ENCODE data around the gene VWA3A. TPM values are rescaled to one million over a fixed set of nuclear protein-coding genes. Genes with fewer than 3 reads are reported as not detected.
A peak's percentile ranks its signal among the peaks of the same experiment; 100 is the strongest.
"Not testable (repeated sequence)": the region's sequence is repeated elsewhere in the genome, so short reads cannot be mapped to it uniquely, and the experiment has no call there.

Gene VWA3A
- total RNA-seq, 1 donor from 2014 or later, result 0.10 TPM

DNA sequence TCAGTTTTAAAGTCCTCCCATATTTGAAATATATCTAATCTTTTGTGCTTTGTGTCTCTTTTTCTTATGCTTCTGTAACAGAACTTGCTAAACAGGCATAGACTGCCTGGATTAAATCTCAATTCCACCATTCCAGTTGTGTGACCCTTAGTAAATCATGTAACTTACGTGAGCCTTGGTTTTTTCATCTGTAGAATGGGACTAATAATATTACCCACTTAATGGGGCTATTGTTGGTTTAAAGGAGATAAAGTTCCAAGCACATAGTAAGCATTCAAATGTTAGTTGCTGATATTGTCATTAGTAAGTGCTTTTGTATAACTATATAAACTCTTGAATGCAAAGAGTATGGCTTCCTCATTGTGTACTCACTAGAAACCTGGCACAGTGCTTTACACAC is 5.9 kb upstream of the VWA3A start:
- no peak for DNase-seq (ENCODE audit: low read depth)

- DNase-seq (ENCODE audit: low read depth), result no peak
Measured at GRCh38 chr16:22088642-22089041, 3.7 kb upstream of the VWA3A start.

- no peak for DNase-seq (ENCODE audit: low read depth)
Measured at GRCh38 chr16:22089910-22090309, 2.4 kb upstream of the VWA3A start.

GRCh38 chr16:22091721-22092120 is 620 bp upstream of the VWA3A start:
- peak; percentile 13 for DNase-seq (ENCODE audit: low read depth)

DNA sequence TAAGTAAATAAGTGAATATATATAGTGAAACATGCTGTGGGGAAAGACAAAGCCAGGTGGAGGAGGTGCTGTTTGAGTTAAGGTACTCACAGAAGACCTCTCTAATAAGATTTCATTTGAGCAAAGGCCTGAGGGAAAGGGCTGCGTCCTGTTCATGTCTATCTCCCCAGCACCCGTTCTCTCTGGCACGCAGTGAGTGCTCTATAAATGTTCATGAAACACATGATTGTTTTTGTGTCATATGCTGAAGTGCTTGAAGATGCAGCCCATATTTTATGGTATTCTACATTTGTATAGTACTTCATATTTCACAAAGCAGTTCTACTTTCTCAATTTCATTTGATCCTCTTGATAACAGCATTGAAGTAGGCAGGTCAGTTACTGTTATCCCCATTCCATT is 990 bp downstream of the VWA3A start:
- no peak for DNase-seq (ENCODE audit: low read depth)

- DNase-seq (ENCODE audit: low read depth), result peak; percentile 36
Measured at GRCh38 chr16:22093996-22094395, 1.7 kb downstream of the VWA3A start.

- peak; percentile 65 for DNase-seq (ENCODE audit: low read depth)
Measured at GRCh38 chr16:22098405-22099255, 6.3 kb downstream of the VWA3A start.

DNA sequence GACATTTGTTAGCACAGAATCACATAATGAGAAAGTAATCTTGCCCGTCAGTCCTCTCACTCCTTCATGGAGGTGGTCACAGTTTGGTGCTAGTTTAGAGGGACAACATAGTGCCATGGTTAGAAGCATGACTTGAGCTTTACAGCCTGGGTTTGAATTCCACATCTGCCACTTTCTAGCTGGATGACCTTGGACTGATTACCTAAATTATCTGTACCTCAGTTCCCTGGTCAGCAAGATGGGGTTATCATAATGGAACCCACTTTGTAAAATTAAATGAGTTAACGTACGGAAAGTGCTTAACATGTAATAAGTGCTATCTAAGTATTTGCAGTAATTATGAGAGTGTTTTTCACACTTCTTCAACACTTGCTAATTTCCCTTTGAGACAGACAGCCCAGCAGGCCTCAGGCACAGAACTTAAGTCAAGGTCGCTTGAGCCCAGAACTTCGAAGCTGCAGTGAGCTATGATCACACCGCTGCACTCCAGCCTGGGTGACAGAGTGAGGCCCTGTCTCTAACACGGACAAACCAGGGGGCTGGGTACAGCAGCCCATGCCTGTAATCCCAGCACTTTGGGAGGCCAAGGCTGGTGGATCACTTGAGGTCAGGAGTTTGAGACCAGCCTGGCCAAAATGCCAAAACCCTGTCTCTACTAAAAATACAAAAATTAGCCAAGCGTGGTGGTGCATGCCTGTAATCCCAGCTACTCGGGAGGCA is 7.1 kb downstream of the VWA3A start:
- DNase-seq (ENCODE audit: low read depth), result no peak

- no peak for DNase-seq (ENCODE audit: low read depth)
Measured at GRCh38 chr16:22103441-22103840, 11.1 kb downstream of the VWA3A start.

DNA sequence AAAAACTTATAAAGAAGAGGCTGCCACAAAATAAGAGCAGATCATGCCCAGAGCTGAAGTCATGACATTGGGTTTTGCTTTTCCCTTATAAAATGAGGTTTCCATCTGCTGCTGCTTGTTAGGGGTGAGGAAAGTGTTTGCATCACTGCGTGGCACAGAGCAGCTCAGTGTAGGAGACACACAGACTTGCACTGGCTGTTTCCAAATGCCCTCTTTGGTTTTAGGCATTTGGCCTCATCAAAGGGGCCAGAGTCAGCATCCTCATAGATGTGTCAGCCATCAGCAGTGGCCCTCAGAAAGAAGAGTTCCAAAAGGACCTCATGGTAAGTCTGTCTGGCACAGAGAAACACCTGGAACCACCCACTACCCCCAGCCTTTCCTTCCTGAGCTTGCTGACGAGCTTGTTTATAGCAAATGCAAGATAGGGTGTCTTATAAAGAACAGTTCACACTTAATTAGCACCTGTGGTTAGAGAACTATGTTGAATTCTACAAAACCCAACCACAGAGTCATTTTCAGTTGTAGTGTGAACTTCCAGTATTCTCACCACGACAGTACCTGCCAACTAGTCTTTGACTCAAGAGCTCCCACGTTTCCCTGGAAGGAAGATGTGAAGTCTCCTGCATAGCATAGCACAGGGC is 17.0 kb downstream of the VWA3A start:
- no peak for DNase-seq (ENCODE audit: low read depth)

DNA sequence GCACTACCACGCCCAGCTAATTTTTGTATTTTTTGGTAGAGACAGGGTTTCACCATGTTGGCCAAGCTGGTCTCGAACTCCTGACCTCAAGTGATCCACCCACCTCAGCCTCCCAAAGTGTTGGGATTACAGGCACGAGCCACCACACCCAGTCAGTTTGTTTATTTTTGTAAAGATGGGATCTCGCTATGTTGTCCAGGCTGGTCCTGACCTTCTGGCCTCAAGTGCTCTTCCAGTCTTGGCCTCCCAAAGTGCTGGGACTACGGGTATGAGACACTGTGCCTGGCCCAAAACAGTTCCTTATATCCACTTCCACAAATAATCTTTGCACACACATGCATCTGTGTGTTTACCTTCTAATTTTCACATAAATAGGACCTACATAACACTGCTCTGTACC is 19.3 kb downstream of the VWA3A start:
- not testable (repeated sequence) for DNase-seq (ENCODE audit: low read depth)

- no peak for DNase-seq (ENCODE audit: low read depth)
Measured at GRCh38 chr16:22116095-22116700, 23.9 kb downstream of the VWA3A start.

- peak; percentile 7 for DNase-seq (ENCODE audit: low read depth)
Measured at GRCh38 chr16:22117609-22118008, 25.3 kb downstream of the VWA3A start.

DNA sequence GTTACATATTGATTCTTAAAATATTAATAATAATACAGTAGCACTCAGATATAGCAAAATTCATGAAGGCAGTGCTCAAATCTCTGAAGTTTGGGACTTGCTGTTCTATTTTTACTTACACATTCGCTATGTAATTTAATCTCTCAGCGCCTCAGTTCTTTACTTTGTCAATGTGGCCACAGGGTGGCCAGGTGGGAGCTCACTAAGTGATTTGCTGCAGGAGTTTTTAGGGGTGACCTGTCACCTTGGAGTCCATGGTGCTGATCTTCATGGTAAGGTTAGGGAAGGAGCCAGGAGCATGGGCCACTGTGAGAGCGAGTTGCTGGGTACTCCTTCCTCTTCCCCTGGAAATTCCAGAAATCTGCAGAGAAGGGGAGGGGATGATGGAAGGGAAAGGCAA is 28.1 kb downstream of the VWA3A start:
- no peak for DNase-seq (ENCODE audit: low read depth)

DNA sequence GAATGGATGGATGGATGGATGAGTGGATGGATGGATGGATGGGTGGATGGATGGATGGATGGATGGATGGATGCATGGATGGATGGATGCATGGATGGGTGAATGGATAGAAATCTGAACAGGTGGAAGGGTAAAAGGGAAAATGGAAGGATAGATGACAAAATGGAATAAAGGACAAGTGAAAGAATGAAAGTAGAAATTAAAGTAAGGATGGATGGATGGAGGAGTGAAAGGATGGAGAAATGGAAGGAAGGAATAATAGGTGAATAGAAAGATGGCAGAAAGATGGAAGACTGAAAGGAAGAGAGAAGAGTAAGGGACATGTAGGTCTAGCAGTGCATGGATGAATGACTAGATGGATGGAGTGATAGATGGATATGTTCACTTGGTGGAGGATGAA is 29.9 kb downstream of the VWA3A start:
- DNase-seq (ENCODE audit: low read depth), result no peak

DNA sequence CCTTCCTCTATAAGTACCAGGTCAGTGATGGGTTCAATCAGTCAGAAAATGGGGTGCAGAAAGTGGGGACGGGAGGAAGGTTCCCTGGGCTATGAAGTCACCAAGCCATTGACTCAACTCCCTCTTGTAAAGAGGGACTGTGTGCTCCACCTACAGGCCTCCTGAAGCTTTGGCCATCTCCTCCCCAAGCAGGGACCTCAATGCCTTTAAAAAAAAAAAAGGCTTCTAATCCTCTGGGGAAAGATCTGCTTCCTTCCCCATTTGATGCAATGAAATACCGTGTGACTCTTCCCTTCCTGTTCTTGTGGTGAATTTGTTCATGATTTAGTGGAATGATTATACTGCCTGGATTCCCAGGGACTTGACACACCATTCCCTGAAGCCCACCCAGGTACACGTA is 30.8 kb downstream of the VWA3A start:
- DNase-seq (ENCODE audit: low read depth), result no peak

DNA sequence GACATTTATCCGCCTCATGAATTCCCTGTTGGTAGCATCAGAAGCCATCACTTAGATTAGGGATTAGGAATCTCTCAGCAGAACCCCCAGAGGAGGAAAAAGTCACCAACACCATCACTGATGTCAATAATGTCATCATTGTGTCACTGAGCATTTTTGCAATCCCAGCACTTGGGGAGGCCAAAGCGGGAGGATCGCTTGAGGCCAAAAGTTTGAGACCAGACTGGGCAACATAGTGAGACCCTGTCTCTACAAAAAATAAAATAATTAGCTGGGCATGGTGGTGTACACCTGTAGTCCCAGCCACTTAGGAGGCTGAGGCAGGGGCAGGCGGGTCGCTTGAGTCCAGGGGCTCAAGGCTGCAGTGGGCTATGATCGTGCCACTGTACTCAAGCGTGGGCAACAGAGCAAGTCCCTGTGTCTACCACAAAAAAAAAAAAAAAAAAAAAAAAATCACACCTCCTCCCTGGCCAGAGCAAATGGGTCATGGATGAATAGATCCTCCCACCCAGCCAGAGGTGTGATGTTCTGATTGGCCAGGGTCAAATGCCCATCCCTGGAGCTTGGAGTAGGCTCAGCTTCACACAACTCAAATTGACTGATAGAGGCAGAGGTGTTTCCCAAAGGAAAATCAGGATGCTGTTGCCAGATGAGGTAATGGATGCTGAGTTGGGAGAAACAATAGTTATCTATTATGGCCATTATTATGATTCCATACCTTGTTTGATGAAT is 31.6 kb downstream of the VWA3A start:
- no peak for DNase-seq (ENCODE audit: low read depth)

DNA sequence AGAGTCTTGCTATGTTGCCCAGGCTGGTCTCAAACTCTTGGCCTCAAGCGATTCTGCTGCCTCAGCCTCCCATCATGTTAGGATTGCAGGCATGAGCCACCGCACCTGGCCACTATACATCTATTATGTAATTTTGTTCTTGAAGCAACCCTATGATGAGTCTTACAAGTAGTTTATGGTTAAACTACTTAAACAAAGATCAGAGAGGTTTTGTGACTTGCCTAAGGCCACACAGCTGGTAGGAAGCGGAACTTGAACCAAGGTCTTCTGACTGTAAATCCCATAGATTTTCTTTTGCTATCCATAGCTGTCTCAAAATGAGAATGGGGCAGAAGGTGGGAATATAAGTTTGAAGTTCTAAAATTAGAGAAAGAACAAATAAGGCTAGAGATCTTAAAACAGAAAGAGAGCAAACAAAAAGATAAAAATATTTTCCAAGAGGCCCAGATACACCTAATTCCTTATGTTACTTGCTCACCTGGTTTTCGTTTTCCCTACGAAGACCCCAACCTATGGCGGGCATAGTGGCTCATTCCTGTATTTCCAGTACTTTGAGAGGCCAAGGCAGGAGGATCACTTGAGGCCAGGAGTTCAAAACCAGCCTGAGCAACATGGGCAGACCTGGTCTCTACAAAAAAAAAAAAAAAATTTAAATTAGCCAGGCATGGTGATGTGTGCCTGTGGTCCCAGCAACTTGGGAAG is 32.4 kb downstream of the VWA3A start:
- DNase-seq (ENCODE audit: low read depth), result no peak

DNA sequence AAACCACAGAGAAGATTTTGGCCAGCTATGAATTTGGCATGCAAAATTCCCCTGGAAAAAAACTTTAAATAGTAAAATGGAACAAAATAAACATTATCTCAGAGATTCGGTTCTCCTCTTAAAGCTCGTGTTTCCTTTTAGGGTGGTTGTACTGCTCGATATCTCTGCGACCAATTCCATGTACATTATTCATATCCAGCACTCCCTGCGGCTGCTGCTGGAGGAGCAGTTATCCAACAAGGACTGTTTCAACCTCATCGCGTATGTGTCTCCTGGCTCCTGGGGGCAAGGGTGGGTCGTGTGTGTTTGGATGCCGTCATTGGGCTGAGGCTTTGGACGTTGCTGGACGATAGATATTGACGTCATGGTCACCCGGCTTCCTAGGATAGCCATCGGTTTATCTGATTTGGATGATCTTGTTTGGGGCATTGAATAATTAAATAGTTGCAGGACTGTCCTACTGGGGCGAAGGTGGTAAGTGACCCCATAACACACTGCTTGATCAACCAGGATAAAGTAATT is 33.8 kb downstream of the VWA3A start:
- DNase-seq (ENCODE audit: low read depth), result no peak

DNA sequence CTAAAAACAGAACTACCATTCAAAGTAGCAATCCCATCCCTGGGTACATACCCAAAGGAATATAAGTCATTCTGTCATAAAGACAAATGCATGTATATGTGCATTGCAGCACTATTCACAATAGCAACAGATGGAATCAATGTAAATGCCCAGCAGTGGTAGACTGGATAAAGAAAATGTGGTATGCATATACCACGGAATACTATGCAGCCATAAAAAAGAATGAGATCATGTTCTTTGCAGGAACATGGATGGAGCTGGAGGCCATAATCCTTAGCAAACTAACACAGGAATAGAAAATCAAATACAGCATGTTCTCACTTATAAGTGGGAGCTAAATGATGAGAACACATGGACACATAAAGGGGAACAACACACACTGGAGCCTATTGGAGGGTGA is 36.2 kb downstream of the VWA3A start:
- DNase-seq (ENCODE audit: low read depth), result not testable (repeated sequence)

GRCh38 chr16:22130528-22130927 is 38.2 kb downstream of the VWA3A start:
- no peak for DNase-seq (ENCODE audit: low read depth)
